ENCODE results near the gene CX3CL1. TPM values are rescaled to one million over a fixed set of nuclear protein-coding genes. Genes with fewer than 3 reads are reported as not detected.
"Not testable (repeated sequence)": the region's sequence is repeated elsewhere in the genome, so short reads cannot be mapped to it uniquely, and the experiment has no call there.

The CX3CL1 gene
- total RNA-seq, 1 donor: not detected

DNA sequence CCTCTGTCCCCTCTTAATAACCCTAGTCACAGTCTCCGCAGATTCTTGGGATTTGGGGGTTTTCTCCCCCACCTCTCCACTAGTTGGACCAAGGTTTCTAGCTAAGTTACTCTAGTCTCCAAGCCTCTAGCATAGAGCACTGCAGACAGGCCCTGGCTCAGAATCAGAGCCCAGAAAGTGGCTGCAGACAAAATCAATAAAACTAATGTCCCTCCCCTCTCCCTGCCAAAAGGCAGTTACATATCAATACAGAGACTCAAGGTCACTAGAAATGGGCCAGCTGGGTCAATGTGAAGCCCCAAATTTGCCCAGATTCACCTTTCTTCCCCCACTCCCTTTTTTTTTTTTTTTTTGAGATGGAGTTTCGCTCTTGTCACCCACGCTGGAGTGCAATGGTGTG lies 8.1 kb upstream of the CX3CL1 start:
- TF ChIP-seq, protein P1, sequence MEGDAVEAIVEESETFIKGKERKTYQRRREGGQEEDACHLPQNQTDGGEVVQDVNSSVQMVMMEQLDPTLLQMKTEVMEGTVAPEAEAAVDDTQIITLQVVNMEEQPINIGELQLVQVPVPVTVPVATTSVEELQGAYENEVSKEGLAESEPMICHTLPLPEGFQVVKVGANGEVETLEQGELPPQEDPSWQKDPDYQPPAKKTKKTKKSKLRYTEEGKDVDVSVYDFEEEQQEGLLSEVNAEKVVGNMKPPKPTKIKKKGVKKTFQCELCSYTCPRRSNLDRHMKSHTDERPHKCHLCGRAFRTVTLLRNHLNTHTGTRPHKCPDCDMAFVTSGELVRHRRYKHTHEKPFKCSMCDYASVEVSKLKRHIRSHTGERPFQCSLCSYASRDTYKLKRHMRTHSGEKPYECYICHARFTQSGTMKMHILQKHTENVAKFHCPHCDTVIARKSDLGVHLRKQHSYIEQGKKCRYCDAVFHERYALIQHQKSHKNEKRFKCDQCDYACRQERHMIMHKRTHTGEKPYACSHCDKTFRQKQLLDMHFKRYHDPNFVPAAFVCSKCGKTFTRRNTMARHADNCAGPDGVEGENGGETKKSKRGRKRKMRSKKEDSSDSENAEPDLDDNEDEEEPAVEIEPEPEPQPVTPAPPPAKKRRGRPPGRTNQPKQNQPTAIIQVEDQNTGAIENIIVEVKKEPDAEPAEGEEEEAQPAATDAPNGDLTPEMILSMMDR (IDR thresholded peaks at IDR 0.05; ENCODE audit: insufficient read depth, low read depth, low read length): no peak
- no peak for DNase-seq (ENCODE audit: low read depth)
- H3K4me3 ChIP-seq (ENCODE audit: low read depth, low read length): no peak overlapping the region

DNA sequence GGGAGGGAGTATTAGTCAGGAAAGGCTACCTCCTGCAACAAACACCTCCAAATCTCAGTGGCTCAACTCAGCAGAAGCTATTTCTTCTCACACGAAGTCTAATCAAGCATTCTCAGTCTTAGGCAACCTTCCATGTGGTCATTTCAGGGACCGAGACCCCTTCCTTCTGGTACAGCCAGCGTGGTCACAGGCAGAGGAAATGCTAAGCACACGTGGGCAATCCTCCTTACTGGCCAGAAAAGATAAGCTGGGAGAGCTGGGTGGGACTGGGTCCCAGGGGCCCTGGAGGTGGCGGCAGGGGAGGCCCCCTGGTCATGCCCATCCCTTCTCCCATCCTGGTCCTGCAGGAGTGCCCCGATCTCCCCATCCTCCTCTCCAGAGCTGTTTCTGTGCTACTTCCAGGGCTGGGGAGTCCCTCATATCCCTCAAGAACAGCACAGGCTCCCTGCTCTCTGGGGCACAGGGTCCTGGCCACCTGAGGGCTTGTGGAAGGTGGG lies 5.7 kb upstream of the CX3CL1 start:
- no peak overlapping the region for H3K4me3 ChIP-seq (ENCODE audit: low read depth, low read length)
- DNase-seq (ENCODE audit: low read depth): no peak
- TF ChIP-seq, protein P1 (IDR thresholded peaks at IDR 0.05; ENCODE audit: insufficient read depth, low read depth, low read length): no peak

DNA sequence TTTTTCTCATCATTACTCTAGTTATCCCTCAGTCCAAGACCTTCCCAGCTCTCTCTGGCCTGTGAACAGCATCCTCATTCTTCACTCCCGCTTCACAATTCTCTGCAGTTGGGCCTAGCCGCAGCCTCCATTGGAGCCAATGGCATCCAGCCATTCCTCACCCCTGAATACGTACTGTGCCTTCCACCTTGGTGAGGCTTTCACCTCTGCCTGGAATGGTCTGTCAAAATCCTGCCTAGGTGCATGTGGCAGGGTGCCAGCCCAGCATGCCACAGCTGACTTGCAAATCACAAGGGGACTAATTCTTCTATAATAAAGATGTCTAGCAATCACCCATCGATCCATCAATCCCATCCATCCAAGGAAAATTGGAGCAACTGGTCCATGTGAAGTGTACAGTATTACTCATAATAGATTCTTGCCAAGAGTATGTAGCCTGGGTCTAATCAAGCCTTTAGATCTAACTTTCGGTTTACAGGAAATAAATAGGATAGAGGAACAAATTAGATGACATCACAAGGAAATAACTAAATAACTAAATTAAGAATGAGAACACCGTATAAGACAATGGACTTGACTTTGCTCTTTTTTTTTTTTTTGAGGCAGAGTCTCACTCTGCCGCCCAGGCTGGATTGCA lies 5.1 kb upstream of the CX3CL1 start:
- peak; percentile 56 for DNase-seq (ENCODE audit: low read depth)
- H3K4me3 ChIP-seq (ENCODE audit: low read depth, low read length): no peak overlapping the region
- TF ChIP-seq, protein P1 (IDR thresholded peaks at IDR 0.05; ENCODE audit: insufficient read depth, low read depth, low read length): no peak

DNA sequence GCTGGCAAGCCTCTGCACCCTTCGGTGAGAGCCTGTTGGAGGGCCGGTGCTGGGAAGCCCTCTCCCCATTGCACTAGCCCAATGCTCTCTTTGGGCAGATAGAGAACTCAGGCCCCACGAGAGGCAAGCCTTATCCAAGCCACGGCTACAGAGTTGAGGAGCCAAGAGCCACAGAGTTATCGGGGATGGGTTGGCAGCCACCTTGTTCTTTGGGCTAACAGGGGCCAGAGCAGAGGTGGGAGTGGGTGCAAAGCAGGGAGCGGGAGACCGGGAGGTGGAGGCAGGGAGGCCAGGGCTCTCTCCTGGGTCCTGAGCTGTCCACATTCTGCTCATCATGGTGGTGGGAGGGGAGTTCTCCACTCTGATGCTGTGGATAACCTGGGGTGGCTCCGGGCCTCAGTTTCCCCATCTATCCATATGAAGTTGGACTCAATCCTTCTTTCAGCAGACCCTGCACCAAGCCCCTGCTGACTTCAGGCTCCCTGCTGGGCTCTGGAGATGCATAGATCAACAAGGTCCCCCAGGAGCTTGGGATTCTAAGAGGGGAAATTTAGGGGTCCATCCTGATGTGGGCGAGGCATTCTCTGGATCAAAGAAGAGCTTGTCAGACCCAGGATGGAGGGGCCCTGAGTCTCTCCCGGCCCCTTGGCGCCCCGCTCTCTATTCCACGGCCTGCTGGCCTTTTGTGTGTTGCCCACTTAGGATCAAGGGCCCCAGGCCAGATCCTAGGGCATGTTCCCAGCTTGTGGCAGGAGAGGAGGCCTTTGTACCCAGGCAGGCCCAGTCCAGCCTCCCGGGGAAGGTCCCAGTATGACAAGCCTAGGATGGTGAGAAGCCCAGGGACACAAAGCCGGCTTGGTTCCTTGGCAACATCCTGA lies 557 bp upstream of the CX3CL1 start:
- H3K4me3 ChIP-seq (ENCODE audit: low read depth, low read length): no peak overlapping the region
- DNase-seq (ENCODE audit: low read depth): no peak

DNA sequence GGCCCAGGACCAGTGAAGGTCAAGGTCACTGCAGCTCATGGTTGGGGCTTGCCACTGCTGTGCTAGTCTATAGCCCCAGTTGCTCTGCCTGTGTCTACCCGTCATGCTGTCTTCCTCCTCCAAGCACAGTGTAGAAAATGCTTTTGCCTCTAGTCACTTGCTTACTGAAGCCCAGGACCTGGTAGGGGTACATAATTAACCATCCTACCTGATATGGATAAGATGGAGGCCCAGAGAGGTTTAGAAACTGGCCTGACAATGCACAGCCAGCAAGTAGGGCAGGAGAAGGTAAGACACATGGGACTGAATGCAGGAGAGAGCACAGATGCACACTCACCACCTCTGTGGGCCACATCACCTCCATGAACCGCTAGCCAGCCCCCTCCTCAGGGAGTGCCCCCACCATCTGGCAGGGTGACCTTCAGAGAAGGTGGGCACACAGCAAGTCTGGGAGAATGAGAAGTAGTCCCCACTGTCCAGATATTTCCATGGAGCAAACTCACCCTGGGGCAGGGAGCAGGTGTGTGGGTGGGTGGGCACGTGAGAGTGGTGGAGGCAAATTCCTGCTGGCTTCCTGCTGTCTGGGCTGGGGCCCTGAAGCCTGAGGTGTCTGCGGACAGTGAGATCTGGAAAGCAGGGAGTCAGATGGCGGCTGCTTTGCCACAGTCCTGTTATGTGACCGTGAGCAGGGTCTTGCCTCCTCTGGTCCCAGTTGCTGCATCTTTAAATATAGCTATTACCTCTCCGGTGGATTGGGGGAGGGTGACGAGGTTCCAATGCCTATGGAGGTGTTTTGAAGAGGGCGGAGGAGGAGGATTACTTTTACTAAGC lies 1.0 kb downstream of the CX3CL1 start:
- no peak for DNase-seq (ENCODE audit: low read depth)
- TF ChIP-seq, protein P1 (IDR thresholded peaks at IDR 0.05; ENCODE audit: insufficient read depth, low read depth, low read length): no peak
- peak overlapping the region; percentile 48 for H3K4me3 ChIP-seq (ENCODE audit: low read depth, low read length)

More for the DNA sequence above, 557 bp upstream of the CX3CL1 start:
- TF ChIP-seq, protein P1 (IDR thresholded peaks at IDR 0.05; ENCODE audit: insufficient read depth, low read depth, low read length): no peak

DNA sequence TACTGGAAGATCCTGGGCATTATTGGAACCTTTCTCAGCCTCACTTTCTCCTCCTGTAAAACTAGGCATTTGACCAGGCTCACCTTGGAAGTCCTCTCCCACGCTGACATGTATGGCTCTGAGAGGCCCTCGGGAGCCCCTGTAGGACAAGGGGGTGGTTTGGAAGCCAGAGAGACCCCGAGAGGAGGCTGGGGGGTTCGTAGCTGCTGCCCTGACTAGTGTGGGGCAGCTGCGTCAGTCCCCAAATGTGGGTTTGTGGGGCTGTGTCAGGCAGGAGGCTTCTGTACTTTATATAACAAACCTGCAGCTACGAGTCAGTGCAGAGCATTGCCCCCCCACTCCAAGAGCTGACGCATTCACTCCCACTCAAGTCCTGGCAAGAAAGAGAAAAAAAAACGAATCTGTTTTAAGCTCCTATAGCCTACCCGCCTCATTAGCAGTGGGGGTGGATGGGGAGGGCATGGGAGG lies 1.8 kb downstream of the CX3CL1 start:
- TF ChIP-seq, protein P1 (IDR thresholded peaks at IDR 0.05; ENCODE audit: insufficient read depth, low read depth, low read length): no peak
- DNase-seq (ENCODE audit: low read depth): peak; percentile 42
- peak overlapping the region; percentile 12 for H3K4me3 ChIP-seq (ENCODE audit: low read depth, low read length)

DNA sequence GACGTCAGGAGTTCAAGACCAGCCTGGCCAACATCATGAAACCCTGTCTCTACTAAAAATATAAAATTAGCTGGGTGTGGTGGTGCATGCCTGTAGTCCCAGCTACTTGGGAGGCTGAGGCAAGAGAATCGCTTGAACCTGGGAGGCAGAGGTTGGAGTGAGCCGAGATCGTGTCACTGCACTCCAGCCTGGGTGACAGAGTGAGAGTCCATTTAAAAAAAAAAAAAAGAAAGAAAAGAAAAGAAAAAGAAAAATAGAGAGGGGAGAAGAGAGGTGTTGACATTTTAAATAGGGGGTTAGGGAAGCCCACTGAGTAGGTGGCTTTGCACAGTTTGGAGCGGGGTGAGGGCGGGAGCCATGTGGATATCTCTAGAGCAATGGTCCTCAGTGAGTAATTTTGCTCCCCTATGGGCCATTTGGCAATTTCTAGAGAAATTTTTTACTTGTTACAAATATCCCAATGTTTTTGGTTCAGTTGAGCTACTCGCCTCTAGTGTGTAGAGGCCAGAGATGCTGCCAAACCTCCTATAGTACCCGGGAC lies 2.7 kb downstream of the CX3CL1 start:
- not testable (repeated sequence) for H3K4me3 ChIP-seq (ENCODE audit: low read depth, low read length); DNase-seq (ENCODE audit: low read depth)

Data from fibroblast of villous mesenchyme (primary cell).